GM21723 (cell line): Measurements from ENCODE around the gene DSG2.

Experiments used
- ATAC-seq: cut with Tn5 transposase; IDR thresholded peaks from one replicate; pipeline ENCODE4 v1.9.1; 2021; ENCODE audit warnings: mild to moderate bottlenecking, moderate library complexity; ENCODE audit not compliant: unreplicated experiment

DSG2 gene

GRCh38 chr18:31551883-31552282 lies 53.9 kb downstream of the DSG2 start:
- ATAC-seq, result no peak

GRCh38 chr18:31553800-31554199 lies 55.8 kb downstream of the DSG2 start:
- ATAC-seq, result no peak

- ATAC-seq, result no peak
Observed at GRCh38 chr18:31554776-31555175, 56.8 kb downstream of the DSG2 start.

- ATAC-seq, result peak; percentile 75
Observed at GRCh38 chr18:31555971-31556747, 58.2 kb downstream of the DSG2 start.

GRCh38 chr18:31557446-31557845 lies 59.5 kb downstream of the DSG2 start:
- ATAC-seq, result no peak

GRCh38 chr18:31558567-31558966 lies 60.6 kb downstream of the DSG2 start:
- ATAC-seq, result no peak

- no peak for ATAC-seq
Observed at GRCh38 chr18:31562726-31563125, 64.7 kb downstream of the DSG2 start.

GRCh38 chr18:31563778-31564177 lies 65.8 kb downstream of the DSG2 start:
- ATAC-seq, result no peak

- ATAC-seq, result no peak
Observed at GRCh38 chr18:31565345-31565744, 67.4 kb downstream of the DSG2 start.

GRCh38 chr18:31565782-31566512 lies 68.0 kb downstream of the DSG2 start:
- no peak for ATAC-seq

GRCh38 chr18:31566576-31567306 lies 68.8 kb downstream of the DSG2 start:
- no peak for ATAC-seq

GRCh38 chr18:31572368-31572767 lies 74.4 kb downstream of the DSG2 start:
- no peak for ATAC-seq

GRCh38 chr18:31573051-31573450 lies 75.1 kb downstream of the DSG2 start:
- ATAC-seq, result no peak

- ATAC-seq, result no peak
Observed at GRCh38 chr18:31574359-31574758, 76.4 kb downstream of the DSG2 start.

- no peak for ATAC-seq
Observed at GRCh38 chr18:31575515-31576257, 77.7 kb downstream of the DSG2 start.

- ATAC-seq, result peak; percentile 70
Observed at GRCh38 chr18:31576670-31577069, 78.7 kb downstream of the DSG2 start.

- ATAC-seq, result peak; percentile 54
Observed at GRCh38 chr18:31577195-31577594, 79.2 kb downstream of the DSG2 start.

- ATAC-seq, result no peak
Observed at GRCh38 chr18:31578126-31578525, 80.1 kb downstream of the DSG2 start.

GRCh38 chr18:31579375-31579774 lies 81.4 kb downstream of the DSG2 start:
- ATAC-seq, result no peak

- no peak for ATAC-seq
Observed at GRCh38 chr18:31581498-31582197, 83.7 kb downstream of the DSG2 start.
